Measurements from ENCODE around the gene SYNJ1. TPM values are rescaled to one million over a fixed set of nuclear protein-coding genes. Genes with fewer than 3 reads are reported as not detected.
A peak's percentile ranks its signal among the peaks of the same experiment; 100 is the strongest.

The SYNJ1 gene
- total and polyA plus RNA-seq, 2 of the 13 experiments (the other 11 are each of a cell fraction or from before 2014, with no cell fraction given), result 2.0 to 2.7 TPM

DNA sequence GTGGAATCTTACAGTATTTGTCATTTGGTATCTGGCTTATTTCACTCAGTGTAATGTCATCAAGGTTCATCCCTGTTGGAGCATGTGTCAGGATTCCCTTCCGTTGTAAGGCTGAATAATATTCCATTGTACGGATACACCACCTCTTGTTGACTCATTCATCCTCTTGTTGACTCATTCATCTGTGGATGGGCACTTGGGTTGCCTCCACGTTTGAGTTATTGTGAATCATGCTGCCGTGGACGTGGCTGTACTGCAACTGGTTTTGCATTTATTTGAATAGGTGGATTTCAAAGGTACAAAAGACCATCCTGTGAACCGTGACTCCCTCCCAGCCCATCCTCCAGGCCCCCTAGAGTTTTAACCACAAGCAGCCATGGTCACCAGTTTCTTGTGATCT lies 130.6 kb downstream of the SYNJ1 start (continued):
- peak; percentile 77; the same call in 1 of the 2 replicates for TF ChIP-seq ETV5 (CRISPR knock-in tag; IDR thresholded peaks at IDR 0.05; ENCODE audit: borderline replicate concordance)
- TF ChIP-seq ZSCAN29 (CRISPR knock-in tag; conservative IDR thresholded peaks at IDR 0.05), result no peak
- no peak for TF ChIP-seq ZNF3 (CRISPR knock-in tag; IDR thresholded peaks at IDR 0.05)
- peak; percentile 52; the same call in 1 of the 2 replicates for TF ChIP-seq HOXA3 (CRISPR knock-in tag; IDR thresholded peaks at IDR 0.05)
- peak; percentile 54 for TF ChIP-seq ASH2L (IDR thresholded peaks at IDR 0.05; ENCODE audit: insufficient read length, low read depth, low read length)
- TF ChIP-seq ZNF792 (CRISPR knock-in tag; IDR thresholded peaks at IDR 0.05), result no peak
- TF ChIP-seq U2AF1 (optimal IDR thresholded peaks at IDR 0.05; ENCODE audit: low read depth, low read length), result no peak
- no peak for TF ChIP-seq KLF15 (CRISPR knock-in tag; IDR thresholded peaks at IDR 0.05; ENCODE audit: borderline replicate concordance)
- no peak for TF ChIP-seq KDM3A (CRISPR knock-in tag; IDR thresholded peaks at IDR 0.05; ENCODE audit: low read depth)
- TF ChIP-seq, protein P1, sequence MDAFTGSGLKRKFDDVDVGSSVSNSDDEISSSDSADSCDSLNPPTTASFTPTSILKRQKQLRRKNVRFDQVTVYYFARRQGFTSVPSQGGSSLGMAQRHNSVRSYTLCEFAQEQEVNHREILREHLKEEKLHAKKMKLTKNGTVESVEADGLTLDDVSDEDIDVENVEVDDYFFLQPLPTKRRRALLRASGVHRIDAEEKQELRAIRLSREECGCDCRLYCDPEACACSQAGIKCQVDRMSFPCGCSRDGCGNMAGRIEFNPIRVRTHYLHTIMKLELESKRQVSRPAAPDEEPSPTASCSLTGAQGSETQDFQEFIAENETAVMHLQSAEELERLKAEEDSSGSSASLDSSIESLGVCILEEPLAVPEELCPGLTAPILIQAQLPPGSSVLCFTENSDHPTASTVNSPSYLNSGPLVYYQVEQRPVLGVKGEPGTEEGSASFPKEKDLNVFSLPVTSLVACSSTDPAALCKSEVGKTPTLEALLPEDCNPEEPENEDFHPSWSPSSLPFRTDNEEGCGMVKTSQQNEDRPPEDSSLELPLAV (CRISPR knock-in tag; conservative IDR thresholded peaks at IDR 0.05; ENCODE audit: low read depth), result no peak
- TF ChIP-seq U2AF2 (IDR thresholded peaks at IDR 0.05; ENCODE audit: low read depth, low read length), result no peak
- no peak for TF ChIP-seq SNRNP70 (IDR thresholded peaks at IDR 0.05; ENCODE audit: low read depth, low read length)
- TF ChIP-seq, protein P2, sequence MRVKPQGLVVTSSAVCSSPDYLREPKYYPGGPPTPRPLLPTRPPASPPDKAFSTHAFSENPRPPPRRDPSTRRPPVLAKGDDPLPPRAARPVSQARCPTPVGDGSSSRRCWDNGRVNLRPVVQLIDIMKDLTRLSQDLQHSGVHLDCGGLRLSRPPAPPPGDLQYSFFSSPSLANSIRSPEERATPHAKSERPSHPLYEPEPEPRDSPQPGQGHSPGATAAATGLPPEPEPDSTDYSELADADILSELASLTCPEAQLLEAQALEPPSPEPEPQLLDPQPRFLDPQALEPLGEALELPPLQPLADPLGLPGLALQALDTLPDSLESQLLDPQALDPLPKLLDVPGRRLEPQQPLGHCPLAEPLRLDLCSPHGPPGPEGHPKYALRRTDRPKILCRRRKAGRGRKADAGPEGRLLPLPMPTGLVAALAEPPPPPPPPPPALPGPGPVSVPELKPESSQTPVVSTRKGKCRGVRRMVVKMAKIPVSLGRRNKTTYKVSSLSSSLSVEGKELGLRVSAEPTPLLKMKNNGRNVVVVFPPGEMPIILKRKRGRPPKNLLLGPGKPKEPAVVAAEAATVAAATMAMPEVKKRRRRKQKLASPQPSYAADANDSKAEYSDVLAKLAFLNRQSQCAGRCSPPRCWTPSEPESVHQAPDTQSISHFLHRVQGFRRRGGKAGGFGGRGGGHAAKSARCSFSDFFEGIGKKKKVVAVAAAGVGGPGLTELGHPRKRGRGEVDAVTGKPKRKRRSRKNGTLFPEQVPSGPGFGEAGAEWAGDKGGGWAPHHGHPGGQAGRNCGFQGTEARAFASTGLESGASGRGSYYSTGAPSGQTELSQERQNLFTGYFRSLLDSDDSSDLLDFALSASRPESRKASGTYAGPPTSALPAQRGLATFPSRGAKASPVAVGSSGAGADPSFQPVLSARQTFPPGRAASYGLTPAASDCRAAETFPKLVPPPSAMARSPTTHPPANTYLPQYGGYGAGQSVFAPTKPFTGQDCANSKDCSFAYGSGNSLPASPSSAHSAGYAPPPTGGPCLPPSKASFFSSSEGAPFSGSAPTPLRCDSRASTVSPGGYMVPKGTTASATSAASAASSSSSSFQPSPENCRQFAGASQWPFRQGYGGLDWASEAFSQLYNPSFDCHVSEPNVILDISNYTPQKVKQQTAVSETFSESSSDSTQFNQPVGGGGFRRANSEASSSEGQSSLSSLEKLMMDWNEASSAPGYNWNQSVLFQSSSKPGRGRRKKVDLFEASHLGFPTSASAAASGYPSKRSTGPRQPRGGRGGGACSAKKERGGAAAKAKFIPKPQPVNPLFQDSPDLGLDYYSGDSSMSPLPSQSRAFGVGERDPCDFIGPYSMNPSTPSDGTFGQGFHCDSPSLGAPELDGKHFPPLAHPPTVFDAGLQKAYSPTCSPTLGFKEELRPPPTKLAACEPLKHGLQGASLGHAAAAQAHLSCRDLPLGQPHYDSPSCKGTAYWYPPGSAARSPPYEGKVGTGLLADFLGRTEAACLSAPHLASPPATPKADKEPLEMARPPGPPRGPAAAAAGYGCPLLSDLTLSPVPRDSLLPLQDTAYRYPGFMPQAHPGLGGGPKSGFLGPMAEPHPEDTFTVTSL (CRISPR knock-in tag; IDR thresholded peaks at IDR 0.05; ENCODE audit: borderline replicate concordance), result peak; percentile 56; the same call in 1 of the 2 replicates
- no peak for TF ChIP-seq ZNF747 (CRISPR knock-in tag; IDR thresholded peaks at IDR 0.05; ENCODE audit: borderline replicate concordance)
- TF ChIP-seq WIZ (CRISPR knock-in tag; IDR thresholded peaks at IDR 0.05), result no peak
- TF ChIP-seq, protein P3, sequence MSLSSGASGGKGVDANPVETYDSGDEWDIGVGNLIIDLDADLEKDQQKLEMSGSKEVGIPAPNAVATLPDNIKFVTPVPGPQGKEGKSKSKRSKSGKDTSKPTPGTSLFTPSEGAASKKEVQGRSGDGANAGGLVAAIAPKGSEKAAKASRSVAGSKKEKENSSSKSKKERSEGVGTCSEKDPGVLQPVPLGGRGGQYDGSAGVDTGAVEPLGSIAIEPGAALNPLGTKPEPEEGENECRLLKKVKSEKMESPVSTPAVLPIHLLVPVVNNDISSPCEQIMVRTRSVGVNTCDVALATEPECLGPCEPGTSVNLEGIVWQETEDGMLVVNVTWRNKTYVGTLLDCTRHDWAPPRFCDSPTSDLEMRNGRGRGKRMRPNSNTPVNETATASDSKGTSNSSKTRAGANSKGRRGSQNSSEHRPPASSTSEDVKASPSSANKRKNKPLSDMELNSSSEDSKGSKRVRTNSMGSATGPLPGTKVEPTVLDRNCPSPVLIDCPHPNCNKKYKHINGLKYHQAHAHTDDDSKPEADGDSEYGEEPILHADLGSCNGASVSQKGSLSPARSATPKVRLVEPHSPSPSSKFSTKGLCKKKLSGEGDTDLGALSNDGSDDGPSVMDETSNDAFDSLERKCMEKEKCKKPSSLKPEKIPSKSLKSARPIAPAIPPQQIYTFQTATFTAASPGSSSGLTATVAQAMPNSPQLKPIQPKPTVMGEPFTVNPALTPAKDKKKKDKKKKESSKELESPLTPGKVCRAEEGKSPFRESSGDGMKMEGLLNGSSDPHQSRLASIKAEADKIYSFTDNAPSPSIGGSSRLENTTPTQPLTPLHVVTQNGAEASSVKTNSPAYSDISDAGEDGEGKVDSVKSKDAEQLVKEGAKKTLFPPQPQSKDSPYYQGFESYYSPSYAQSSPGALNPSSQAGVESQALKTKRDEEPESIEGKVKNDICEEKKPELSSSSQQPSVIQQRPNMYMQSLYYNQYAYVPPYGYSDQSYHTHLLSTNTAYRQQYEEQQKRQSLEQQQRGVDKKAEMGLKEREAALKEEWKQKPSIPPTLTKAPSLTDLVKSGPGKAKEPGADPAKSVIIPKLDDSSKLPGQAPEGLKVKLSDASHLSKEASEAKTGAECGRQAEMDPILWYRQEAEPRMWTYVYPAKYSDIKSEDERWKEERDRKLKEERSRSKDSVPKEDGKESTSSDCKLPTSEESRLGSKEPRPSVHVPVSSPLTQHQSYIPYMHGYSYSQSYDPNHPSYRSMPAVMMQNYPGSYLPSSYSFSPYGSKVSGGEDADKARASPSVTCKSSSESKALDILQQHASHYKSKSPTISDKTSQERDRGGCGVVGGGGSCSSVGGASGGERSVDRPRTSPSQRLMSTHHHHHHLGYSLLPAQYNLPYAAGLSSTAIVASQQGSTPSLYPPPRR (CRISPR knock-in tag; IDR thresholded peaks at IDR 0.05; ENCODE audit: borderline replicate concordance), result peak; percentile 45; the same call in 1 of the 2 replicates
- 0 out of 2 replicates have a peak, but pooled peaks have one; percentile 24 for TF ChIP-seq CBX5 (CRISPR knock-in tag; IDR thresholded peaks at IDR 0.05; ENCODE audit: borderline replicate concordance)
- TF ChIP-seq ZNF510 (CRISPR knock-in tag; IDR thresholded peaks at IDR 0.05; ENCODE audit: low read depth), result no peak
- no peak for TF ChIP-seq HCFC1 (IDR thresholded peaks at IDR 0.05; ENCODE audit: low read depth, low read length)
